MCF 10A (cell line): ENCODE data around the gene CAMTA1. TPM values are rescaled to one million over a fixed set of nuclear protein-coding genes. Genes with fewer than 3 reads are reported as not detected.

Experiments used
- BruUV-seq: library from RNA; stranded (reverse); fragments of 400-500 nt; replicated peaks from 2 replicates; lab custom pipeline; 2021; lab: Mats Ljungman, UMichigan
- CTCF ChIA-PET: fragments of 300-600 bp; sonication (Branson Sonifier 250); formaldehyde crosslinking; extraction: SDS; loops from one replicate; lab custom pipeline; 2021; ENCODE audit warnings: antibody characterized with exemption, inconsistent platforms; lab: Yijun Ruan, JAX
- POLR2A ChIA-PET: fragments of 300-600, 350-650 bp; sonication (Branson Sonifier 250); formaldehyde crosslinking; extraction: SDS; loops from one replicate; lab custom pipeline; 2020; ENCODE audit warnings: antibody characterized with exemption, inconsistent platforms; lab: Yijun Ruan, JAX
- DNase-seq: peaks from one replicate; pipeline ENCODE4 v3.0.0-alpha.2; 2018; ENCODE audit not compliant: unreplicated experiment
- H3K27ac Mint-ChIP-seq: one replicate; pipeline ENCODE4 v1.8.0; 2022; ENCODE audit warnings: mild to moderate bottlenecking, low read depth, mixed read lengths; ENCODE audit not compliant: unreplicated experiment
- H3K27me3 Mint-ChIP-seq: one replicate; pipeline ENCODE4 v1.8.0; 2022; ENCODE audit warnings: mixed read lengths; ENCODE audit not compliant: insufficient read depth, unreplicated experiment
- H3K36me3 Mint-ChIP-seq: one replicate; pipeline ENCODE4 v1.8.0; 2022; ENCODE audit warnings: mild to moderate bottlenecking, moderate library complexity, mixed read lengths; ENCODE audit not compliant: insufficient read depth, unreplicated experiment
- H3K4me1 Mint-ChIP-seq: one replicate; pipeline ENCODE4 v1.8.0; 2022; ENCODE audit warnings: mixed read lengths; ENCODE audit not compliant: insufficient read depth, unreplicated experiment
- H3K4me3 Mint-ChIP-seq: one replicate; pipeline ENCODE4 v1.8.0; 2022; ENCODE audit warnings: mild to moderate bottlenecking, moderate library complexity, mixed read lengths; ENCODE audit not compliant: unreplicated experiment
- H3K9me3 Mint-ChIP-seq: one replicate; pipeline ENCODE4 v1.8.0; 2022; ENCODE audit warnings: mixed read lengths; ENCODE audit not compliant: unreplicated experiment
- CTCF ChIP-seq: fragments of 200-600 bp; IDR thresholded peaks from one replicate; pipeline ENCODE4 v1.8.0; 2022; ENCODE audit warnings: antibody characterized with exemption, mild to moderate bottlenecking; ENCODE audit not compliant: unreplicated experiment
- intact Hi-C: fragments of 100-400 bp; cut with micrococcal nuclease; formaldehyde crosslinking; loops from 2 replicates; pipeline ENCODE4 v1.14.1; 2022
- total RNA-seq: library from RNA; stranded (reverse); gene quantifications from 2 replicates; pipeline ENCODE4 v1.2.3, GENCODE V29; 2022

Gene CAMTA1
- total RNA-seq, 1 experiment from 2014 or later, result 74.1 TPM

GRCh38 chr1:7119156-7119555 is 333.9 kb downstream of the CAMTA1 start:
- ChIA-PET POLR2A (no interaction called here), CTCF (interaction anchor here (1.7 kb wide), 1 partner anchor 9 kb away, joined by 5 read pairs; no protein-coding TSS in a partner anchor)
- Mint-ChIP-seq H3K9me3 (no peaks in the 10 kb centered on the region), H3K27ac (no peak overlapping the region), H3K4me3 (no peak overlapping the region), H3K27me3 (peaks cover 11% of the 10 kb centered on the region), H3K36me3 (no peaks in the 10 kb centered on the region), H3K4me1 (peaks cover 9% of the 10 kb centered on the region)
- no TSS peak for BruUV-seq
- DNase-seq, result no peak
- TF ChIP-seq CTCF, result no peak
- intact Hi-C loops, result no loop called here

GRCh38 chr1:7120863-7121621 is 335.8 kb downstream of the CAMTA1 start:
- intact Hi-C loops, result no loop called here
- no peak for DNase-seq
- Mint-ChIP-seq H3K27me3 (peaks cover 11% of the 10 kb centered on the region), H3K4me3 (no peak overlapping the region), H3K36me3 (no peaks in the 10 kb centered on the region), H3K27ac (no peak overlapping the region), H3K4me1 (peaks cover 9% of the 10 kb centered on the region), H3K9me3 (no peaks in the 10 kb centered on the region)
- CTCF ChIA-PET, result interaction anchor here (1.0 kb wide), 1 partner anchor 13 kb away, joined by 4 read pairs; no protein-coding TSS in a partner anchor
- POLR2A ChIA-PET, result no interaction called here
- no TSS peak for BruUV-seq
- peak; percentile 17 for TF ChIP-seq CTCF

DNA sequence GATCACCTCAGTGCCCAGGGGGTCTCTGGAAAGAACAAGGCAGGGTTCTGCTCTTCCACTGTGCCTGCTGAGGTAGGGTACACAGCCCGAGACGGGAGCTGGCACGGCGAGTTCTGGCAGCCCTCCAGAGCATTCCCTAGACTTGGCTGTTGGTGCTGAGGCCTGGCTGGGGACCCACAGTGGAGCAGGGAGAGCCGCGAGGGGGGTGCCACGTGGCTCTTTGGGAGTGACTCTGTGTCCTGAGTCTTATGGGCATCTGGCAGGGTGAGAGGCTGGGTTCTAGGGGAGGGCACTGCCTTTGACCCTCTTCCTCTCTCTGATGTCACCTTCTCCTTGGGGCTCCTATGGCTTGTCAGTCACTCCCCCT is 336.4 kb downstream of the CAMTA1 start:
- no peak for TF ChIP-seq CTCF
- DNase-seq, result no peak
- intact Hi-C loops, result no loop called here
- ChIA-PET CTCF (interaction anchor here (0.6 to 1.2 kb wide), 3 partner anchors 13 to 82 kb away, joined by 3 to 4 read pairs (median 3); no protein-coding TSS in a partner anchor), POLR2A (no interaction called here)
- no peaks in the 10 kb centered on the region for H3K36me3 Mint-ChIP-seq
- H3K4me1 Mint-ChIP-seq, result peaks cover 9% of the 10 kb centered on the region
- peaks cover 11% of the 10 kb centered on the region for H3K27me3 Mint-ChIP-seq
- H3K4me3 Mint-ChIP-seq, result no peak overlapping the region
- H3K9me3 Mint-ChIP-seq, result no peaks in the 10 kb centered on the region
- H3K27ac Mint-ChIP-seq, result no peak overlapping the region
- no TSS peak for BruUV-seq

DNA sequence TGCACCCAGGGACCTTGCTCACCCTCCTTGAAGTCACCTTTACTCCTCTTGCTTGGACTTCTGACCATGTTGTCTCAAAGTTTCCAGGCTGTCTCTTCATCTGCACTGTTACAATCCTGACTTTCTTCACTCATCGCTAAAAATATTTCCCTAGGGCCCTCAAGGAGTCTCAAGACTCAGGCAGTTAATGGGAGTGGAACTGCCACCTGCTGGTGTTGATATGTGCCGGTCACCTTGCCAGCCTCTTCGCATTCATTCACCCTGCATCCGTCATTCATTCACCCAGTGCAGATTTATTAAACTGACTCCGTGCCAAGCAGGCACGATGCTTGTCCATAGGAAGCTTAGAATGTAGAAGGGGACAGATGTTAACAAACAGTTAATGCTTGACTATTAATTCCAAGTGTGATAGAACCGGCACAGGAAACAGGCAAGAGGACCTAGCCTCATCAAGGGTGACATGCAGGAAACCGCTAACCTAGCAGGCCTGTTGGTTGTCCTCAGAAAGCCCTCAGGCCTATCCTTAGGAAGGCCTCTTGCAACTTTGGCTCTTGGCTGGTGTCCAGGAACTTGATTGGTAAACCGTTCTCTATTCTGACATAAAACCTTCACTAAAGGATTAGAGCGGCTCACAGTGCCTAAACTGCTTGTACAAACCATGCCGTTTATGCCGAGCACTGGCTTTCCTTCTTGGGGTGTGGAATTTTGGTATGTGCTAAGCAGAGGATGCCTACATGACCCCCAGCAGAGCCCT is 342.2 kb downstream of the CAMTA1 start:
- no peaks in the 10 kb centered on the region for H3K36me3 Mint-ChIP-seq
- no peaks in the 10 kb centered on the region for H3K9me3 Mint-ChIP-seq
- ChIA-PET POLR2A (no interaction called here), CTCF (interaction anchor here (0.6 to 1.0 kb wide), 4 partner anchors 9 to 374 kb away, joined by 3 to 5 read pairs (median 4); no protein-coding TSS in a partner anchor)
- no peaks in the 10 kb centered on the region for H3K4me1 Mint-ChIP-seq
- intact Hi-C loops, result no loop called here
- DNase-seq, result no peak
- no peak overlapping the region for H3K27ac Mint-ChIP-seq
- TF ChIP-seq CTCF, result no peak
- H3K27me3 Mint-ChIP-seq, result peaks cover 15% of the 10 kb centered on the region
- H3K4me3 Mint-ChIP-seq, result no peak overlapping the region
- BruUV-seq, result no TSS peak
